Measurements from ENCODE around the gene ZMYND10.
A peak's percentile ranks its signal among the peaks of the same experiment; 100 is the strongest.

ZMYND10 gene

GRCh38 chr3:50373146-50374051 lies 27.9 kb upstream of the ZMYND10 start:
- Histone ChIP-seq H2AK5ac (ENCODE audit: low read length, severe bottlenecking) (no peak overlapping the region), H3K79me1 (replicated peaks; ENCODE audit: low read length, poor library complexity, severe bottlenecking) (no peaks in the 10 kb centered on the region), H3K18ac (ENCODE audit: low read depth in 1 of 2, low read length in 2 of 2) (no peak overlapping the region), H4K91ac (ENCODE audit: low read length) (no peak overlapping the region), H3K36me3 (ENCODE audit: control insufficient read depth in 1 of 2, insufficient read depth in 2 of 2, low read depth in 1 of 2, low read length in 2 of 2) (peaks cover 0 to 2% of the 10 kb centered on the region in 2 experiments), H2BK15ac (ENCODE audit: low read depth, poor library complexity, severe bottlenecking) (no peak overlapping the region), H4K8ac (ENCODE audit: low read length) (no peak overlapping the region), H3K4me3 (ENCODE audit: insufficient read depth in 1 of 2, low read depth in 1 of 2, low read length in 2 of 2) (no peak overlapping the region), H3K4ac (ENCODE audit: low read depth in 1 of 2, low read length in 2 of 2) (no peak overlapping the region), H2BK120ac (ENCODE audit: low read depth, low read length) (no peak overlapping the region), H3K23ac (ENCODE audit: low read length in 2 of 2) (no peak overlapping the region), H2AFZ (ENCODE audit: low read depth, low read length) (no peak overlapping the region), H3K27ac (ENCODE audit: low read length, poor library complexity, severe bottlenecking) (no peak overlapping the region), H3K14ac (ENCODE audit: low read length in 2 of 2) (no peak overlapping the region), H3K9me3 (ENCODE audit: control insufficient read depth, low read length) (no peaks in the 10 kb centered on the region), H3K9ac (ENCODE audit: low read length) (no peak overlapping the region), H2BK5ac (ENCODE audit: low read depth, low read length, poor library complexity, severe bottlenecking) (no peak overlapping the region), H3K4me2 (ENCODE audit: low read length, poor library complexity, severe bottlenecking) (no peak overlapping the region), H3K4me1 (ENCODE audit: control insufficient read depth, insufficient read depth, low read depth, low read length) (no peaks in the 10 kb centered on the region), H2BK12ac (ENCODE audit: low read length in 2 of 2) (no peak overlapping the region), H3K27me3 (ENCODE audit: control insufficient read depth in 1 of 2, insufficient read depth in 1 of 2, low read length in 2 of 2) (peaks cover 30 to 69% of the 10 kb centered on the region in 2 experiments)
- no peak for DNase-seq
- 53% methylated on average over 11 of the region's 12 CpGs for WGBS

GRCh38 chr3:50372349-50372748 lies 26.8 kb upstream of the ZMYND10 start:
- H2BK15ac ChIP-seq (ENCODE audit: low read depth, poor library complexity, severe bottlenecking): no peak overlapping the region
- no peak overlapping the region for H2BK120ac ChIP-seq (ENCODE audit: low read depth, low read length)
- H2AFZ ChIP-seq (ENCODE audit: low read depth, low read length): no peak overlapping the region
- no peak overlapping the region for H2BK12ac ChIP-seq (ENCODE audit: low read length in 2 of 2)
- peaks cover 0 to 2% of the 10 kb centered on the region in 2 experiments for H3K36me3 ChIP-seq (ENCODE audit: control insufficient read depth in 1 of 2, insufficient read depth in 2 of 2, low read depth in 1 of 2, low read length in 2 of 2)
- no peak overlapping the region for H3K9ac ChIP-seq (ENCODE audit: low read length)
- no peak overlapping the region for H2AK5ac ChIP-seq (ENCODE audit: low read length, severe bottlenecking)
- no peaks in the 10 kb centered on the region for H3K9me3 ChIP-seq (ENCODE audit: control insufficient read depth, low read length)
- 68% methylated on average over 8 of the region's 8 CpGs for WGBS
- H3K27ac ChIP-seq (ENCODE audit: low read length, poor library complexity, severe bottlenecking): no peak overlapping the region
- H4K91ac ChIP-seq (ENCODE audit: low read length): no peak overlapping the region
- H2BK5ac ChIP-seq (ENCODE audit: low read depth, low read length, poor library complexity, severe bottlenecking): no peak overlapping the region
- H3K4me3 ChIP-seq (ENCODE audit: insufficient read depth in 1 of 2, low read depth in 1 of 2, low read length in 2 of 2): no peak overlapping the region
- H3K4me1 ChIP-seq (ENCODE audit: control insufficient read depth, insufficient read depth, low read depth, low read length): no peaks in the 10 kb centered on the region
- H4K8ac ChIP-seq (ENCODE audit: low read length): no peak overlapping the region
- no peak overlapping the region for H3K23ac ChIP-seq (ENCODE audit: low read length in 2 of 2)
- no peak overlapping the region for H3K4ac ChIP-seq (ENCODE audit: low read depth in 1 of 2, low read length in 2 of 2)
- no peak overlapping the region for H3K4me2 ChIP-seq (ENCODE audit: low read length, poor library complexity, severe bottlenecking)
- H3K14ac ChIP-seq (ENCODE audit: low read length in 2 of 2): no peak overlapping the region
- no peak for DNase-seq
- no peak overlapping the region for H3K18ac ChIP-seq (ENCODE audit: low read depth in 1 of 2, low read length in 2 of 2)
- peaks cover 30 to 76% of the 10 kb centered on the region in 2 experiments for H3K27me3 ChIP-seq (ENCODE audit: control insufficient read depth in 1 of 2, insufficient read depth in 1 of 2, low read length in 2 of 2)
- H3K79me1 ChIP-seq (replicated peaks; ENCODE audit: low read length, poor library complexity, severe bottlenecking): no peaks in the 10 kb centered on the region

GRCh38 chr3:50371133-50371685 lies 25.7 kb upstream of the ZMYND10 start:
- H2BK12ac ChIP-seq (ENCODE audit: low read length in 2 of 2): no peak overlapping the region
- H3K9ac ChIP-seq (ENCODE audit: low read length): no peak overlapping the region
- H3K4me1 ChIP-seq (ENCODE audit: control insufficient read depth, insufficient read depth, low read depth, low read length): no peaks in the 10 kb centered on the region
- H3K14ac ChIP-seq (ENCODE audit: low read length in 2 of 2): no peak overlapping the region
- 92% methylated on average over 3 of the region's 3 CpGs for WGBS
- H2BK5ac ChIP-seq (ENCODE audit: low read depth, low read length, poor library complexity, severe bottlenecking): no peak overlapping the region
- H3K79me1 ChIP-seq (replicated peaks; ENCODE audit: low read length, poor library complexity, severe bottlenecking): no peaks in the 10 kb centered on the region
- H3K23ac ChIP-seq (ENCODE audit: low read length in 2 of 2): no peak overlapping the region
- H3K18ac ChIP-seq (ENCODE audit: low read depth in 1 of 2, low read length in 2 of 2): no peak overlapping the region
- H3K27ac ChIP-seq (ENCODE audit: low read length, poor library complexity, severe bottlenecking): no peak overlapping the region
- no peak overlapping the region for H2AK5ac ChIP-seq (ENCODE audit: low read length, severe bottlenecking)
- H2BK15ac ChIP-seq (ENCODE audit: low read depth, poor library complexity, severe bottlenecking): peak overlapping the region; percentile 88
- H3K4me3 ChIP-seq (ENCODE audit: insufficient read depth in 1 of 2, low read depth in 1 of 2, low read length in 2 of 2): no peak overlapping the region
- H4K91ac ChIP-seq (ENCODE audit: low read length): no peak overlapping the region
- no peaks in the 10 kb centered on the region for H3K9me3 ChIP-seq (ENCODE audit: control insufficient read depth, low read length)
- H3K27me3 ChIP-seq (ENCODE audit: control insufficient read depth in 1 of 2, insufficient read depth in 1 of 2, low read length in 2 of 2): peaks cover 30 to 82% of the 10 kb centered on the region in 2 experiments
- DNase-seq: no peak
- no peak overlapping the region for H3K4ac ChIP-seq (ENCODE audit: low read depth in 1 of 2, low read length in 2 of 2)
- H4K8ac ChIP-seq (ENCODE audit: low read length): no peak overlapping the region
- H3K36me3 ChIP-seq (ENCODE audit: control insufficient read depth in 1 of 2, insufficient read depth in 2 of 2, low read depth in 1 of 2, low read length in 2 of 2): peaks cover 0 to 2% of the 10 kb centered on the region in 2 experiments
- H2AFZ ChIP-seq (ENCODE audit: low read depth, low read length): no peak overlapping the region
- no peak overlapping the region for H3K4me2 ChIP-seq (ENCODE audit: low read length, poor library complexity, severe bottlenecking)
- no peak overlapping the region for H2BK120ac ChIP-seq (ENCODE audit: low read depth, low read length)

- H2AFZ ChIP-seq (ENCODE audit: low read depth, low read length): no peak overlapping the region
- no peaks in the 10 kb centered on the region for H3K79me1 ChIP-seq (replicated peaks; ENCODE audit: low read length, poor library complexity, severe bottlenecking)
- peaks cover under 1% of the 10 kb centered on the region for H3K4me1 ChIP-seq (ENCODE audit: control insufficient read depth, insufficient read depth, low read depth, low read length)
- no peak overlapping the region for H3K14ac ChIP-seq (ENCODE audit: low read length in 2 of 2)
- no peak overlapping the region for H2BK15ac ChIP-seq (ENCODE audit: low read depth, poor library complexity, severe bottlenecking)
- no peaks in the 10 kb centered on the region for H3K9me3 ChIP-seq (ENCODE audit: control insufficient read depth, low read length)
- H3K4me3 ChIP-seq (ENCODE audit: insufficient read depth in 1 of 2, low read depth in 1 of 2, low read length in 2 of 2): no peak overlapping the region
- H3K4me2 ChIP-seq (ENCODE audit: low read length, poor library complexity, severe bottlenecking): no peak overlapping the region
- WGBS: 65% methylated on average over 12 of the region's 14 CpGs
- peaks cover 27 to 82% of the 10 kb centered on the region in 2 experiments for H3K27me3 ChIP-seq (ENCODE audit: control insufficient read depth in 1 of 2, insufficient read depth in 1 of 2, low read length in 2 of 2)
- no peak overlapping the region for H4K8ac ChIP-seq (ENCODE audit: low read length)
- DNase-seq: peak; percentile 26
- H4K91ac ChIP-seq (ENCODE audit: low read length): no peak overlapping the region
- no peak overlapping the region for H2BK12ac ChIP-seq (ENCODE audit: low read length in 2 of 2)
- H2BK5ac ChIP-seq (ENCODE audit: low read depth, low read length, poor library complexity, severe bottlenecking): no peak overlapping the region
- no peak overlapping the region for H3K23ac ChIP-seq (ENCODE audit: low read length in 2 of 2)
- no peak overlapping the region for H3K4ac ChIP-seq (ENCODE audit: low read depth in 1 of 2, low read length in 2 of 2)
- no peak overlapping the region for H2AK5ac ChIP-seq (ENCODE audit: low read length, severe bottlenecking)
- H3K9ac ChIP-seq (ENCODE audit: low read length): no peak overlapping the region
- H3K18ac ChIP-seq (ENCODE audit: low read depth in 1 of 2, low read length in 2 of 2): no peak overlapping the region
- H3K36me3 ChIP-seq (ENCODE audit: control insufficient read depth in 1 of 2, insufficient read depth in 2 of 2, low read depth in 1 of 2, low read length in 2 of 2): peaks cover 0 to 2% of the 10 kb centered on the region in 2 experiments
- H2BK120ac ChIP-seq (ENCODE audit: low read depth, low read length): no peak overlapping the region
- no peak overlapping the region for H3K27ac ChIP-seq (ENCODE audit: low read length, poor library complexity, severe bottlenecking)
These were observed 25.1 kb upstream of the ZMYND10 start for GRCh38 chr3:50370594-50370993.

Data from mesenchymal stem cell (in vitro differentiated cells and primary cell).